Measurements from ENCODE around the gene UTF1.
"Not testable (repeated sequence)": the region's sequence is repeated elsewhere in the genome, so short reads cannot be mapped to it uniquely, and the experiment has no call there.

The UTF1 gene

GRCh38 chr10:133210398-133211140, 19.4 kb upstream of the UTF1 start:
- no peak for DNase-seq

- no peak for DNase-seq
Measured at GRCh38 chr10:133211141-133211830, 18.7 kb upstream of the UTF1 start.

- no peak for DNase-seq
Measured at GRCh38 chr10:133211959-133212852, 17.8 kb upstream of the UTF1 start.

- DNase-seq: no peak
Measured at GRCh38 chr10:133212853-133213494, 17.0 kb upstream of the UTF1 start.

- no peak for DNase-seq
Measured at GRCh38 chr10:133213641-133214467, 16.2 kb upstream of the UTF1 start.

- DNase-seq: no peak
Measured at GRCh38 chr10:133214468-133215410, 15.3 kb upstream of the UTF1 start.

GRCh38 chr10:133215586-133215985, 14.4 kb upstream of the UTF1 start:
- no peak for DNase-seq

GRCh38 chr10:133216776-133217175, 13.2 kb upstream of the UTF1 start:
- DNase-seq: no peak

GRCh38 chr10:133217800-133218589, 12.0 kb upstream of the UTF1 start:
- no peak for DNase-seq

GRCh38 chr10:133218891-133219290, 11.1 kb upstream of the UTF1 start:
- DNase-seq: no peak

GRCh38 chr10:133219782-133220181, 10.2 kb upstream of the UTF1 start:
- no peak for DNase-seq

- DNase-seq: no peak
Measured at GRCh38 chr10:133221331-133221730, 8.7 kb upstream of the UTF1 start.

GRCh38 chr10:133221756-133222155, 8.3 kb upstream of the UTF1 start:
- DNase-seq: not testable (repeated sequence)

- DNase-seq: no peak
Measured at GRCh38 chr10:133224076-133224475, 5.9 kb upstream of the UTF1 start.

GRCh38 chr10:133224756-133225372, 5.2 kb upstream of the UTF1 start:
- no peak for DNase-seq

GRCh38 chr10:133225707-133226191, 4.3 kb upstream of the UTF1 start:
- no peak for DNase-seq

GRCh38 chr10:133226251-133226808, 3.7 kb upstream of the UTF1 start:
- no peak for DNase-seq

- no peak for DNase-seq
Measured at GRCh38 chr10:133227256-133227655, 2.8 kb upstream of the UTF1 start.

Measured in stimulated activated naive CD4-positive, alpha-beta T cell treated with Interleukin-2 at 50 U/mL for 16 hours (primary cell).